BJ (cell line): ENCODE data around the gene POLR1D. TPM values are rescaled to one million over a fixed set of nuclear protein-coding genes. Genes with fewer than 3 reads are reported as not detected.

Experiments
- CTCF ChIA-PET: fragments of 350-600 bp; formaldehyde crosslinking; extraction: SDS; loops from one replicate; lab custom pipeline; 2021; ENCODE audit warnings: antibody characterized with exemption, inconsistent platforms; lab: Yijun Ruan, JAX
- POLR2A ChIA-PET: fragments of 300-600 bp; sonication (Branson Sonifier 250); formaldehyde crosslinking; extraction: SDS; loops from one replicate; lab custom pipeline; 2021; ENCODE audit warnings: antibody characterized with exemption; lab: Charles Lee
- DNase-seq: peaks from one replicate; pipeline ENCODE4 v3.0.0-alpha.2; 2011; ENCODE audit warnings: low read depth
- H3K27me3 ChIP-seq: 2 replicates; pipeline ENCODE4 v1.6.0; 2011; ENCODE audit warnings: low read length; ENCODE audit not compliant: control insufficient read depth, insufficient read depth
- H3K36me3 ChIP-seq: 2 replicates; pipeline ENCODE4 v1.5.1; 2011; ENCODE audit warnings: low read length; ENCODE audit not compliant: control insufficient read depth, insufficient read depth
- H3K4me3 ChIP-seq: 2 replicates; pipeline ENCODE4 v1.5.1; 2011; ENCODE audit warnings: low read depth, mild to moderate bottlenecking, control low read depth, low read length
- polyA plus RNA-seq: library from polyadenylated mRNA; depleted of rRNA; stranded (reverse); fragments of >200 nt; gene quantifications from 2 replicates; pipeline ENCODE4 v1.2.3, GENCODE V29; 2011
- TF ChIP-seq, protein P1 (sequence below): IDR thresholded peaks from 2 replicates; pipeline ENCODE4 v1.5.1; 2011; ENCODE audit warnings: low read depth, mild to moderate bottlenecking, control low read depth, inconsistent platforms, low read length, moderate library complexity; ENCODE audit not compliant: insufficient read depth

Gene POLR1D
- polyA plus RNA-seq, 1 experiment, result 79.4 TPM

DNA sequence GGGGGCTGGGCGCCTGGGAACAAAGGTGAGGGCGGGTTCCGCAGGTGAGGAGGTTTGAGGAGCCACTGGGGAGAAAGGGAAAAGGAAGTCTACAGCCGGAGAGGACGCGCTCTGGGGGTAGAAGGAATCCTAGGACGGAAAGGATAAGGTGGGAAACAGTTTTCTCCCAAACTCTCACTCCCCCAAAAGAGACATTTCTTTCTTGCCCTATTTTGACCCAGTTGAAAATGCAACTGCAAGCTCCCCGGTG, 651 bp upstream of the POLR1D start:
- Histone ChIP-seq H3K36me3 (no peaks in the 10 kb centered on the region), H3K27me3 (no peaks in the 10 kb centered on the region), H3K4me3 (peak overlapping the region; percentile 87)
- TF ChIP-seq, protein P1, sequence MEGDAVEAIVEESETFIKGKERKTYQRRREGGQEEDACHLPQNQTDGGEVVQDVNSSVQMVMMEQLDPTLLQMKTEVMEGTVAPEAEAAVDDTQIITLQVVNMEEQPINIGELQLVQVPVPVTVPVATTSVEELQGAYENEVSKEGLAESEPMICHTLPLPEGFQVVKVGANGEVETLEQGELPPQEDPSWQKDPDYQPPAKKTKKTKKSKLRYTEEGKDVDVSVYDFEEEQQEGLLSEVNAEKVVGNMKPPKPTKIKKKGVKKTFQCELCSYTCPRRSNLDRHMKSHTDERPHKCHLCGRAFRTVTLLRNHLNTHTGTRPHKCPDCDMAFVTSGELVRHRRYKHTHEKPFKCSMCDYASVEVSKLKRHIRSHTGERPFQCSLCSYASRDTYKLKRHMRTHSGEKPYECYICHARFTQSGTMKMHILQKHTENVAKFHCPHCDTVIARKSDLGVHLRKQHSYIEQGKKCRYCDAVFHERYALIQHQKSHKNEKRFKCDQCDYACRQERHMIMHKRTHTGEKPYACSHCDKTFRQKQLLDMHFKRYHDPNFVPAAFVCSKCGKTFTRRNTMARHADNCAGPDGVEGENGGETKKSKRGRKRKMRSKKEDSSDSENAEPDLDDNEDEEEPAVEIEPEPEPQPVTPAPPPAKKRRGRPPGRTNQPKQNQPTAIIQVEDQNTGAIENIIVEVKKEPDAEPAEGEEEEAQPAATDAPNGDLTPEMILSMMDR, result no peak
- CTCF ChIA-PET, result interaction anchor here (1.0 to 2.6 kb wide), 6 partner anchors 11 to 205 kb away, joined by 3 to 18 read pairs (median 8); no protein-coding TSS in a partner anchor
- no peak for DNase-seq
- POLR2A ChIA-PET, result interaction anchor here (0.7 to 1.0 kb wide), 2 partner anchors 20 to 24 kb away, joined by 3 read pairs; no protein-coding TSS in a partner anchor

DNA sequence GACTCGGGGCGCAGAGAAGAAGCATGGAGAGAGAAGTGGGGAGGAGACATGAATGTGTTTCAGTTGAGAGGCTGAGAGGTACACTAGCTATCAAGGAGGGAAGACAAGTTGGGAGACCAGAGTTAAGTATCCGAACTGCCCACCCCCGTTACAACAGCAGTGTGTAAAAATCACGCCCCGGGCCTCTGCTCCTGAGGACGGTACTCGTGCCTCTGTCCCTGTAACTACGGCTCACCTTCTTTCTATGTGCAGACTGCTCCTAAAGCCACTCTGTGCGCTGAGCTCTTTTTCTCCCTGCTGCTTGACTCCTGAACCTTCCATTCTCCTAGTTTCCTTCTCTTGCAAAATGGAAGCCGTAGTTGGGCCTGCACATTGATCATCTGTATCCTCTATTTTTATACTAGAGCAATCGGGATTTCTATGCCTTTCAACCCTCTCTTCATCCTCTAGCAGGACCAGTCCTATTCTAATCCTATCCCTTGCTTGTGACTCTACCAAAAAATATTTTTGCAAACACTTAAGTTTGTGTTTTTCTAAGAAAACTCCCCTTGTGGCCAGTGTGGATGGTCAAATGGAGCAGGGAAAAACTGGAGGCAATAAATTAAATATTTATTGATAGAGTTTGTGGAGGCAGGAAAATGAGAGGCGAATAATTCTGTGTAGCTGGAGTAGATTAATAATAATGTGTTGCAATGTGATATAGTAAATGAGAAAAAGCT, 569 bp downstream of the POLR1D start:
- TF ChIP-seq, protein P1, result peak; percentile 45
- Histone ChIP-seq H3K4me3 (peak overlapping the region; percentile 87), H3K36me3 (no peaks in the 10 kb centered on the region), H3K27me3 (no peaks in the 10 kb centered on the region)
- CTCF ChIA-PET, result interaction anchor here (0.7 to 1.2 kb wide), 3 partner anchors 11 to 81 kb away, joined by 3 to 4 read pairs (median 3); no protein-coding TSS in a partner anchor
- no peak for DNase-seq
- POLR2A ChIA-PET, result no interaction called here

DNA sequence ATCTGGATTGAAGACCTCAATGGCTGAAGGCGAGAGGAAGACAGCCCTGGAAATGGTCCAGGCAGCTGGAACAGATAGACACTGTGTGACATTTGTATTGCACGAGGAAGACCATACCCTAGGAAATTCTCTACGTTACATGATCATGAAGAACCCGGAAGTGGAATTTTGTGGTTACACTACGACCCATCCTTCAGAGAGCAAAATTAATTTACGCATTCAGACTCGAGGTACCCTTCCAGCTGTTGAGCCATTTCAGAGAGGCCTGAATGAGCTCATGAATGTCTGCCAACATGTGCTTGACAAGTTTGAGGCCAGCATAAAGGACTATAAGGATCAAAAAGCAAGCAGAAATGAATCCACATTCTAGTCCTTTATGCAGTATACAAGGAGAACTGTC, 1.2 kb downstream of the POLR1D start:
- H3K36me3 ChIP-seq, result no peaks in the 10 kb centered on the region
- POLR2A ChIA-PET, result no interaction called here
- CTCF ChIA-PET, result interaction anchor here (0.7 to 1.2 kb wide), 2 partner anchors 16 to 81 kb away, joined by 3 read pairs; no protein-coding TSS in a partner anchor
- H3K27me3 ChIP-seq, result no peaks in the 10 kb centered on the region
- TF ChIP-seq, protein P1, result no peak
- H3K4me3 ChIP-seq, result no peak overlapping the region
- DNase-seq, result no peak

DNA sequence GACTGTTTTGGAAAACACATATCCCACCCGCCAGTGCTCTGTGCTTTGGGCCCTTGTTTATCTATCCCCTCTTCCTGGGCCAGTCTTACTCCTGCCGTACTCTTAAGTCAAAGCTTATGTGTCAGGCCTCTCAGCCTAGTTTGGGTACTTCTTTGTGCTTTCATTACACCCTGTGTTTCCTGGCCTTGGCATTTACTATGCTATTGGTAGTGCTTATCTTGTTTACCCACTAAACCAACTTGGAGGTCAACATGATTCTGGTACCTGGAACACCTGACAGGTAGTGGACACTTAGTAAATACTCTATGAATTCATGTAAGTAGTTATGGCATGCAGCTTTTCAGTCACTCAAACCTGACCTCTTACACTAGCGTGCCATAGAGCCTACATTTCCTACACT, 2.4 kb downstream of the POLR1D start:
- no peak overlapping the region for H3K4me3 ChIP-seq
- no peaks in the 10 kb centered on the region for H3K36me3 ChIP-seq
- DNase-seq, result no peak
- ChIA-PET CTCF (interaction anchor here (1.2 to 1.6 kb wide), 2 partner anchors 10 to 15 kb away, joined by 3 to 4 read pairs; no protein-coding TSS in a partner anchor), POLR2A (no interaction called here)
- no peaks in the 10 kb centered on the region for H3K27me3 ChIP-seq
- TF ChIP-seq, protein P1, result no peak

DNA sequence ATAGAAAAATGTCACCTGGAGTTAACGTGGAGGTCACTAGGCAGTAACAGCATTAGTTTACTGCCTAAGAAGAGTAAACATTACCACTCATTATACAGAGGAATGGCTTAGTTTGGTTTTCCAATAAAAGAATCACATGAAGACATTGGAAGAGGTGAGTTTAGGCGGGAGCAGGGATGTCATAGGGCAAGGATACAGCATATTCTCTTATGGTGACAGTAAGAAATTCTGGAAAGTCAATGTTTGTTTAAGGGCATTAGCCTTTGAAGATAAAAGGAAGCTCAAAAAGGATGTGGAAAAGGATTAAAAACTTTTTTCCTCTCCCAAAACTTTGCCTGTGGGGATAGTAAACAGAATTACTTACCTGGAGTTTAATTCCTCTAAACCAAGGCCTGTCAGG, 4.1 kb downstream of the POLR1D start:
- H3K27me3 ChIP-seq, result no peaks in the 10 kb centered on the region
- ChIA-PET CTCF (no interaction called here), POLR2A (no interaction called here)
- TF ChIP-seq, protein P1, result no peak
- H3K36me3 ChIP-seq, result no peaks in the 10 kb centered on the region
- H3K4me3 ChIP-seq, result no peak overlapping the region
- DNase-seq, result no peak
